Measurements from ENCODE around the gene NABP2.

Gene NABP2

DNA sequence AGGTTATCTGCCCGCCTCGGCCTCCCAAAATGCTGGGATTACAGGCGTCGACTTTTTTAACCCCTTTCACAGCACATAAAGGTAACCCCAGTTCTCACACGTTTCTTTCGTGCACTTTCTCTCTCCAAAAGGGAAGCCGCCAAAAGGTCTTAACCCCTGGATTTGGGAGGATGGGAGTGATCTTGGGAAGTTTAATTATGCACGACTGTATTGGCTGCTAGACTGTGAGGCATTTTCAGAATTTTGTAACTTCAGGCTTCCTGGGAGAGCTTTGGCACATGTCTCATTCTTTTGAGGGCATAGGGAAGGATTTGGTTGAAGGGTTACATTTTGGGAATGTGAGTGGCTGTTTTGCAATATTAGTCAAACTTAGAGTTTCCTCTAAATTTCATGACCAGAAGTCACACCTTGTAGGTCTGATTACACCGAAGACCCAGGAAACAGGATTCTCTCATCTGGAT, 33.4 kb upstream of the NABP2 start:
- TF ChIP-seq, protein P1, sequence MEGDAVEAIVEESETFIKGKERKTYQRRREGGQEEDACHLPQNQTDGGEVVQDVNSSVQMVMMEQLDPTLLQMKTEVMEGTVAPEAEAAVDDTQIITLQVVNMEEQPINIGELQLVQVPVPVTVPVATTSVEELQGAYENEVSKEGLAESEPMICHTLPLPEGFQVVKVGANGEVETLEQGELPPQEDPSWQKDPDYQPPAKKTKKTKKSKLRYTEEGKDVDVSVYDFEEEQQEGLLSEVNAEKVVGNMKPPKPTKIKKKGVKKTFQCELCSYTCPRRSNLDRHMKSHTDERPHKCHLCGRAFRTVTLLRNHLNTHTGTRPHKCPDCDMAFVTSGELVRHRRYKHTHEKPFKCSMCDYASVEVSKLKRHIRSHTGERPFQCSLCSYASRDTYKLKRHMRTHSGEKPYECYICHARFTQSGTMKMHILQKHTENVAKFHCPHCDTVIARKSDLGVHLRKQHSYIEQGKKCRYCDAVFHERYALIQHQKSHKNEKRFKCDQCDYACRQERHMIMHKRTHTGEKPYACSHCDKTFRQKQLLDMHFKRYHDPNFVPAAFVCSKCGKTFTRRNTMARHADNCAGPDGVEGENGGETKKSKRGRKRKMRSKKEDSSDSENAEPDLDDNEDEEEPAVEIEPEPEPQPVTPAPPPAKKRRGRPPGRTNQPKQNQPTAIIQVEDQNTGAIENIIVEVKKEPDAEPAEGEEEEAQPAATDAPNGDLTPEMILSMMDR (IDR thresholded peaks at IDR 0.05): no peak

DNA sequence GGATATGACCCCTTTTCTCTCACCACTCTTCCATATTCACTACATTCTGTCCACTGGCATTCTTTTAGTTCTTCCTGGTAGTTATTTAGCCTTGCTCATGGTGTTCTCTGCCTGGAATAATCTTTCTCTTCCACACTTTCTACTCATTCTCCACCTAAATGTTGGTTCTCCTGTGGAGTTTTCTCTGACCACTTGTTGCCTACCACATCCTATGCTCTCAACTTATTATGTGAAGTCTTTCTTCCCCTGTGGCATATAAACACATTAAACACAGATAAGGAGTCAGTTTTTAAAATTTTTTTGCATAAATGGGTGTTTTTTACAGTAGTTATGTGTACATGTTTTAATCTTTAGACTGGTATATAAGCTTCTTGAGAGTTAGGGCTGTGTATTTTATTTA, 31.6 kb upstream of the NABP2 start:
- TF ChIP-seq, protein P1 (IDR thresholded peaks at IDR 0.05): no peak

GRCh38 chr12:56193025-56193578, 31.0 kb upstream of the NABP2 start:
- TF ChIP-seq, protein P1 (IDR thresholded peaks at IDR 0.05): peak; percentile 87

DNA sequence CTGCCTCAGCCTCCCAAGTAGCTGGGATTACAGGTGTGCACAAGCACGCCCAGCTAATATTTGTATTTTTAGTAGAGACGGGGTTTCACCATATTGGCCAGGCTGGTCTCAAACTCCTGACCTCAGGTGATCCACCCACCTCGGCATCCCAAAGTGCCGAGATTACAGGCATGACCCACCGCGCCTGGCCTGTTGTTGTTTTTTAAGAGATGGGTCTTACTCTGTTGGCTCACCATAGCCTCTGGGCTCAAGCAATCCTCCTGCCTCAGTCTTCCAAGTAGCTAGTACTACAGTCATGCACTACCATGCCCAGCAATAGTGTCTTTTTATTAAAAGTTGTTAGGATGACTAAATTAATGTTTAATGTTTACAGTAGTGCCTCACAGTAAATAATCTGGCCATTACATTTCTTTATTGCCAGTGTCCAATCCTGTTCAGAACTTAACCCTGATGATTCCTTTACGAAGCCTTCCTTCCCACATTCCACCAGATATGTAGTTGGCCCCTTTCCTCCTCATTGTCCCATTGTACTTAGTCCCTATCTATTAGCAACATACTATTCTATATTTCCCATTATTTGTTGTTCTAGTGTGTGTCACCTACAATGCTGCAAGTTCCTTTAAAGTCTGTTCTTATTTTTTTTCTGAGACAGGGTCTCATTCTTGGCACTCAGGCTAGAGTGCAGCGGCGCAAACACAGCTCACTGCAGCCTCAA, 26.1 kb upstream of the NABP2 start:
- TF ChIP-seq, protein P1 (IDR thresholded peaks at IDR 0.05): no peak

- TF ChIP-seq, protein P1 (IDR thresholded peaks at IDR 0.05): no peak
Measured at GRCh38 chr12:56198836-56199235, 25.3 kb upstream of the NABP2 start.

DNA sequence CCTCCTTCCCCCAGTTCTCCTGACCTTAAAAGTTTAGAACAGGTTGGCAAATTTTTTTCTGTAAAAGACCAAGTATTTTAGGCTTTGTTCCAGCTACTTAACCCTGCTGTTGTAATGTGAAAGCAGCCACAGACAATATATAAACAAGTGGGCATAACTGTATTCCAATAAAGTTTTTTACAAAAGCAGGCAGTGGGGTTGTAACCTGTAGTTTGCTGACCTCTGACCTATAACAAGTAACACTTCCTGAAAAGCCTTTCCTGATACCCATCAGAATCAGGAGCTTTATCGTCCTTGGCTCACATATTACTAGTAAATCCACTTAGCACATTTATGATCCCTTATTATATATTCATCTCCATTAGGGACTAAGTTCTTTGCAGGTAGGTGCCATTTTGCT, 21.8 kb upstream of the NABP2 start:
- TF ChIP-seq, protein P1 (IDR thresholded peaks at IDR 0.05): no peak

GRCh38 chr12:56202838-56203237, 21.3 kb upstream of the NABP2 start:
- TF ChIP-seq, protein P1 (IDR thresholded peaks at IDR 0.05): no peak
